GM12872 (cell line): ENCODE measurements around the gene C2CD3.

Experiments used
- CTCF ChIP-seq: IDR thresholded peaks from 3 replicates; pipeline ENCODE4 v1.5.1; 2011; ENCODE audit warnings: low read depth, mild to moderate bottlenecking, low read length, moderate library complexity; ENCODE audit not compliant: insufficient read depth

C2CD3 gene

GRCh38 chr11:74004759-74005615 is 165.8 kb downstream of the C2CD3 start:
- no peak for TF ChIP-seq CTCF

- no peak for TF ChIP-seq CTCF
These were observed 166.6 kb downstream of the C2CD3 start for GRCh38 chr11:74004046-74004695.

GRCh38 chr11:74002832-74003231 is 168.0 kb downstream of the C2CD3 start:
- TF ChIP-seq CTCF, result no peak

GRCh38 chr11:74001822-74002286 is 168.9 kb downstream of the C2CD3 start:
- TF ChIP-seq CTCF, result no peak

GRCh38 chr11:74000307-74001133 is 170.3 kb downstream of the C2CD3 start:
- TF ChIP-seq CTCF, result no peak

GRCh38 chr11:73999581-74000306 is 171.1 kb downstream of the C2CD3 start:
- no peak for TF ChIP-seq CTCF
